Endothelial cell of umbilical vein (primary cell): ENCODE data around the gene ZNF407. TPM values are rescaled to one million over a fixed set of nuclear protein-coding genes. Genes with fewer than 3 reads are reported as not detected.

Experiments
- BruUV-seq: library from RNA; stranded (reverse); fragments of 400-500 nt; replicated peaks from 2 replicates; lab custom pipeline; 2021; lab: Mats Ljungman, UMichigan
- CTCF ChIA-PET: fragments of 300-600, 350-600 bp; sonication (Branson Sonifier 250); formaldehyde crosslinking; loops from one replicate; lab custom pipeline; 2021; ENCODE audit warnings: antibody characterized with exemption, inconsistent platforms; lab: Charles Lee
- POLR2A ChIA-PET: fragments of 300-600, 350-600 bp; sonication (Branson Sonifier 250); formaldehyde crosslinking; loops from one replicate; lab custom pipeline; 2021; ENCODE audit warnings: antibody characterized with exemption, inconsistent platforms; lab: Charles Lee
- DNase-seq: peaks from one replicate; pipeline ENCODE4 v3.0.0-alpha.2; 2011; ENCODE audit warnings: low read depth, low spot score
- FAIRE-seq: peaks from 2 replicates; lab custom pipeline; 2011; peaks lifted over from hg19 to GRCh38; lab: Jason Lieb, UNC
- H2AFZ ChIP-seq: 2 replicates; pipeline ENCODE4 v1.6.0; 2012; ENCODE audit warnings: low read depth, low read length, control low read depth, inconsistent platforms
- H3K27ac ChIP-seq: 2 replicates; pipeline ENCODE4 v1.5.1; 2011; ENCODE audit warnings: low read depth, mild to moderate bottlenecking, control low read depth, low read length, moderate library complexity; ENCODE audit not compliant: insufficient read depth
- H3K27me3 ChIP-seq, 2 experiments: 2 replicates each; pipeline versions ENCODE4 v1.6.0 to v1.6.1; 2011; ENCODE audit warnings: low read length in 2 of 2, mixed read lengths in 1 of 2; ENCODE audit not compliant: control insufficient read depth in 2 of 2, insufficient read depth in 2 of 2
- H3K36me3 ChIP-seq, 2 experiments: 2 replicates in 1 of 2; 3 replicates in 1 of 2; pipeline ENCODE4 v1.5.1; 2011; ENCODE audit warnings: low read length in 2 of 2, mild to moderate bottlenecking in 1 of 2, moderate library complexity in 1 of 2; ENCODE audit not compliant: control insufficient read depth in 2 of 2, insufficient read depth in 2 of 2; ENCODE audit errors: extremely low read depth in 1 of 2
- H3K4me1 ChIP-seq: 3 replicates; pipeline ENCODE4 v1.5.1; 2011; ENCODE audit warnings: mild to moderate bottlenecking, low read length; ENCODE audit not compliant: control insufficient read depth, insufficient read depth; ENCODE audit errors: extremely low read depth
- H3K4me2 ChIP-seq: 2 replicates; pipeline ENCODE4 v1.6.1; 2011; ENCODE audit warnings: low read length, control low read depth, mixed read lengths; ENCODE audit not compliant: insufficient read depth
- H3K4me3 ChIP-seq, 3 experiments: fragments of 200-600 bp in 1 of 3; sonication (generic), shearing (Covaris generic) in 1 of 3; replicated peaks in 1 of 3; 2 replicates each; pipeline ENCODE4 v1.5.1; 2011 to 2016; ENCODE audit warnings: control low read depth in 3 of 3, low read length in 3 of 3, mild to moderate bottlenecking in 2 of 3, inconsistent platforms in 1 of 3, low read depth in 1 of 3, moderate library complexity in 1 of 3; ENCODE audit not compliant: insufficient read depth in 1 of 3
- H3K79me2 ChIP-seq: 2 replicates; pipeline ENCODE4 v1.6.0; 2012; ENCODE audit warnings: low read length, inconsistent platforms; ENCODE audit not compliant: control insufficient read depth, insufficient read depth
- H3K9ac ChIP-seq: replicated peaks from 2 replicates; pipeline ENCODE3; 2011; ENCODE audit warnings: low read length, control low read depth; ENCODE audit not compliant: insufficient read depth; ENCODE audit errors: extremely low read depth
- H3K9me1 ChIP-seq: replicated peaks from 3 replicates; pipeline ENCODE4 v1.6.0; 2011; ENCODE audit warnings: mild to moderate bottlenecking, low read length; ENCODE audit not compliant: control insufficient read depth, insufficient read depth; ENCODE audit errors: extremely low read depth
- H3K9me3 ChIP-seq: replicated peaks from 2 replicates; pipeline ENCODE4 v1.5.1; 2012; ENCODE audit warnings: low read length, inconsistent platforms; ENCODE audit not compliant: control insufficient read depth, insufficient read depth
- H4K20me1 ChIP-seq: replicated peaks from 2 replicates; pipeline ENCODE3; 2011; ENCODE audit warnings: mild to moderate bottlenecking, low read length; ENCODE audit not compliant: control insufficient read depth, insufficient read depth; ENCODE audit errors: extremely low read depth
- CTCF ChIP-seq, 2 donors: IDR thresholded peaks; 1 replicate in 1 of 2; 2 replicates in 1 of 2; pipeline ENCODE4 v1.5.1; 2011; ENCODE audit warnings: low read length in 2 of 2, mild to moderate bottlenecking in 2 of 2, moderate library complexity in 2 of 2, control low read depth in 1 of 2, inconsistent platforms in 1 of 2, low read depth in 1 of 2; ENCODE audit not compliant: insufficient read depth in 1 of 2; ENCODE audit errors: extremely low read depth in 1 of 2
- EZH2 ChIP-seq: IDR thresholded peaks from 2 replicates; pipeline ENCODE4 v1.6.1; 2012; ENCODE audit warnings: borderline replicate concordance, low read depth, mild to moderate bottlenecking, moderate library complexity, low read length, inconsistent platforms; ENCODE audit not compliant: severe bottlenecking
- FOS ChIP-seq: IDR thresholded peaks from 2 replicates; pipeline ENCODE4 v1.6.1; 2011; ENCODE audit warnings: mild to moderate bottlenecking, low read length, moderate library complexity, borderline replicate concordance; ENCODE audit not compliant: insufficient read depth
- GATA2 ChIP-seq: IDR thresholded peaks from 2 replicates; pipeline ENCODE4 v1.7.0; 2011; ENCODE audit warnings: low read depth, mild to moderate bottlenecking, moderate library complexity, mixed read lengths, low read length; ENCODE audit not compliant: insufficient read length, insufficient read depth
- JUN ChIP-seq: IDR thresholded peaks from 2 replicates; pipeline ENCODE4 v1.6.1; 2011; ENCODE audit warnings: borderline replicate concordance, low read depth; ENCODE audit not compliant: insufficient read length, insufficient read depth
- MYC ChIP-seq: IDR thresholded peaks from one replicate; pipeline ENCODE4 v1.6.1; 2011; ENCODE audit warnings: mild to moderate bottlenecking, low read depth, low read length
- POLR2A ChIP-seq: IDR thresholded peaks from 2 replicates; pipeline ENCODE4 v1.6.1; 2012; ENCODE audit warnings: low read depth, mild to moderate bottlenecking, control low read depth, low read length
- POLR2AphosphoS5 ChIP-seq: IDR thresholded peaks from 2 replicates; pipeline ENCODE4 v1.6.1; 2012; ENCODE audit warnings: low read depth, mild to moderate bottlenecking, control low read depth, low read length, moderate library complexity; ENCODE audit not compliant: insufficient read depth
- dilution Hi-C: fragments of 300-500 bp; cut with MboI; formaldehyde crosslinking; loops from one replicate; pipeline ENCODE4 v1.15.0; 2019; ENCODE audit warnings: low sequenced_read_pairs; ENCODE audit not compliant: extremely low pct_ligation_motif_present
- intact Hi-C: fragments of 100-400 bp; cut with micrococcal nuclease; formaldehyde crosslinking; loops from one replicate; pipeline ENCODE4 v1.10.0; 2022
- polyA plus RNA-seq, 4 experiments: library from polyadenylated mRNA; depleted of rRNA in 3 of 4; stranded (reverse) in 3 of 4; unstranded in 1 of 4; fragments of >200 nt; gene quantifications; 2 replicates each; pipeline versions ENCODE4 v1.2.1 to v1.2.3, GENCODE V29; 2011 to 2012; ENCODE audit warnings: missing spikeins in 1 of 4
- total RNA-seq: library from RNA; stranded (reverse); gene quantifications from 2 replicates; pipeline ENCODE4 v1.2.3, GENCODE V29; 2021
- TF ChIP-seq, protein P1 (sequence below): IDR thresholded peaks from 2 replicates; pipeline ENCODE4 v1.6.1; 2011; ENCODE audit not compliant: insufficient read depth, insufficient read length

The ZNF407 gene
- total and polyA plus RNA-seq, 2 donors (not counting 3 experiments of a cell fraction or from before 2014, with no cell fraction given): 3.8 to 20.1 TPM

DNA sequence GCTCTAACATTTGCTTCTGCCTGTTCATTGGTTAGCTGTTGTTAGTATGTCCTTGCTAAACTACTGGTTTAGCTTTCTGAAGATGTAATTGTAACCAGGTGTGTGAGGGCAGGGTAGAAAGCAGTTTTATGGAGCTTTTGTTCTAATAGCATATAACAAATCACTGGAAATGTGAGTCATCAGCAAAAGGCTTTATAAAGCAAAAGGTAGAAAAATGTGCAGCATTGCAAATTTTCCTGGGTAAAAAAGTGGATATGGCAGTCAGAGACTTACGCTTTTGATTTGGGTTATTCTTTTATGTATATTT lies 85.3 kb downstream of the ZNF407 start:
- no peaks in the 10 kb centered on the region for H3K27me3 ChIP-seq
- BruUV-seq: no TSS peak
- no peak overlapping the region for H3K9ac ChIP-seq
- FAIRE-seq (no peak), DNase-seq (no peak)
- dilution Hi-C loops: no loop called here
- H3K9me1 ChIP-seq: no peaks in the 10 kb centered on the region
- no peaks in the 10 kb centered on the region for H3K36me3 ChIP-seq
- no peak overlapping the region for H3K4me3 ChIP-seq
- H3K4me1 ChIP-seq: no peaks in the 10 kb centered on the region
- no peak for TF ChIP-seq POLR2A
- TF ChIP-seq JUN: no peak
- TF ChIP-seq FOS: peak; percentile 13
- no peak for TF ChIP-seq CTCF (IDR thresholded peaks at IDR 0.05; ENCODE audit: extremely low read depth in 1 of 2, insufficient read depth in 1 of 2, low read depth in 1 of 2, low read length in 2 of 2)
- ChIA-PET POLR2A (interaction anchor here (1.1 kb wide), 1 partner anchor 176 kb away, joined by 3 read pairs; no protein-coding TSS in a partner anchor), CTCF (interaction anchor here (1.0 to 1.4 kb wide), 3 partner anchors 9 to 280 kb away, joined by 3 to 5 read pairs (median 3); no protein-coding TSS in a partner anchor)
- no peak overlapping the region for H3K4me2 ChIP-seq
- no peaks in the 10 kb centered on the region for H3K9me3 ChIP-seq
- intact Hi-C loops: no loop called here
- H3K27ac ChIP-seq: no peak overlapping the region
- no peak overlapping the region for H2AFZ ChIP-seq
- no peaks in the 10 kb centered on the region for H3K79me2 ChIP-seq
- H4K20me1 ChIP-seq: no peaks in the 10 kb centered on the region

DNA sequence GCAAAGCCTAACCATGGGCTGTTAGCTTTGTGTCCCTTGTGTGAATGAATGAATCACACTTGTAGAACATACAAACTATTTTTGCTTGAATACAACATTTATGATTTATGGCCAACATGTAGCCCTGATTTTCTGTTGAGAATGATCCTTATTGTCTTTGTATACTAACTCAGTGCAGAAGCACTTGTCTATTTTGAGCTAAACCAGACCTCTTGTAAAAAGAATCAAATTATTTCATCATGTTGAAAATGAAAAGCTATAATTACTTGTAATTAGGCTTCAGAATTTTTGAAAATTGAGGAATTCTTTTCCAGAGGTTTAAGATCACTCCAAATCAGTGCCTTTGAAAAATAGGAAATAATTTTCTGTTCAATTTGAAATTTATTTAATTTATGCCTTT lies 85.9 kb downstream of the ZNF407 start:
- ChIA-PET POLR2A (interaction anchor here (1.1 kb wide), 1 partner anchor 176 kb away, joined by 3 read pairs; no protein-coding TSS in a partner anchor), CTCF (interaction anchor here (0.9 to 1.4 kb wide), 7 partner anchors 9 to 1668 kb away, joined by 3 to 5 read pairs (median 3); no protein-coding TSS in a partner anchor)
- Histone ChIP-seq H3K9me1 (no peaks in the 10 kb centered on the region), H3K9ac (no peak overlapping the region), H3K27ac (no peak overlapping the region), H3K4me2 (no peak overlapping the region), H3K79me2 (no peaks in the 10 kb centered on the region), H4K20me1 (no peaks in the 10 kb centered on the region), H3K36me3 (no peaks in the 10 kb centered on the region), H3K9me3 (no peaks in the 10 kb centered on the region), H3K4me3 (no peak overlapping the region), H2AFZ (no peak overlapping the region), H3K27me3 (no peaks in the 10 kb centered on the region), H3K4me1 (no peaks in the 10 kb centered on the region)
- DNase-seq (no peak), FAIRE-seq (no peak)
- no TSS peak for BruUV-seq
- intact Hi-C loops: no loop called here
- dilution Hi-C loops: no loop called here
- no peak for TF ChIP-seq FOS
- TF ChIP-seq POLR2A: no peak
- TF ChIP-seq POLR2AphosphoS5: no peak
- TF ChIP-seq, protein P1, sequence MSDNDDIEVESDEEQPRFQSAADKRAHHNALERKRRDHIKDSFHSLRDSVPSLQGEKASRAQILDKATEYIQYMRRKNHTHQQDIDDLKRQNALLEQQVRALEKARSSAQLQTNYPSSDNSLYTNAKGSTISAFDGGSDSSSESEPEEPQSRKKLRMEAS: no peak
- TF ChIP-seq CTCF (IDR thresholded peaks at IDR 0.05; ENCODE audit: extremely low read depth in 1 of 2, insufficient read depth in 1 of 2, low read depth in 1 of 2, low read length in 2 of 2): no peak
- TF ChIP-seq GATA2: no peak
- TF ChIP-seq MYC: no peak
- no peak for TF ChIP-seq JUN
- TF ChIP-seq EZH2: no peak
